MM.1S (cell line): Measurements from ENCODE around the gene ENPP4.
"Not testable (repeated sequence)": the region's sequence is repeated elsewhere in the genome, so short reads cannot be mapped to it uniquely, and the experiment has no call there.

Experiments
- DNase-seq: peaks from one replicate; pipeline ENCODE4 v3.0.0-alpha.2; 2015
- H2AFZ ChIP-seq: fragments of 300-600 bp; sonication (generic); 2 replicates; pipeline ENCODE4 v1.6.0; 2016; ENCODE audit warnings: antibody characterized with exemption, low read length
- H3F3A ChIP-seq: fragments of 300-600 bp; sonication (generic); 2 replicates; pipeline ENCODE4 v1.6.1; 2016; ENCODE audit warnings: mild to moderate bottlenecking, antibody characterized with exemption, low read length, moderate library complexity, mixed read lengths; ENCODE audit not compliant: insufficient read depth
- H3K27ac ChIP-seq: fragments of 300-600 bp; sonication (generic); 2 replicates; pipeline ENCODE4 v1.5.1; 2016; ENCODE audit warnings: mild to moderate bottlenecking, low read length
- H3K27me3 ChIP-seq: fragments of 300-600 bp; sonication (generic); replicated peaks from 2 replicates; pipeline ENCODE4 v1.6.0; 2016; ENCODE audit warnings: low read length; ENCODE audit not compliant: insufficient read depth
- H3K36me3 ChIP-seq: fragments of 300-600 bp; sonication (generic); replicated peaks from 2 replicates; pipeline ENCODE4 v1.6.1; 2016; ENCODE audit warnings: mild to moderate bottlenecking, low read length, mixed read lengths; ENCODE audit not compliant: insufficient read depth
- H3K4me1 ChIP-seq: fragments of 300-600 bp; sonication (generic); 2 replicates; pipeline ENCODE4 v1.6.1; 2016; ENCODE audit warnings: low read length, mixed read lengths
- H3K4me2 ChIP-seq: fragments of 300-600 bp; sonication (generic); 2 replicates; pipeline ENCODE4 v1.6.0; 2016; ENCODE audit warnings: low read depth, low read length
- H3K4me3 ChIP-seq: fragments of 300-600 bp; sonication (generic); 2 replicates; pipeline ENCODE4 v1.5.1; 2016; ENCODE audit warnings: low read length, mixed read lengths
- H3K79me2 ChIP-seq: fragments of 300-600 bp; sonication (generic); 2 replicates; pipeline ENCODE4 v1.6.1; 2016; ENCODE audit warnings: mixed run types, low read length, mixed read lengths
- H3K9ac ChIP-seq: fragments of 300-600 bp; sonication (generic); 2 replicates; pipeline ENCODE4 v1.6.1; 2016; ENCODE audit warnings: low read length, mixed read lengths
- H3K9me2 ChIP-seq: fragments of 300-600 bp; sonication (generic); replicated peaks from 2 replicates; pipeline ENCODE4 v1.6.1; 2016; ENCODE audit warnings: mild to moderate bottlenecking, low read length, mixed read lengths; ENCODE audit not compliant: insufficient read depth
- H3K9me3 ChIP-seq: fragments of 300-600 bp; sonication (generic); replicated peaks from 2 replicates; pipeline ENCODE4 v1.6.1; 2016; ENCODE audit warnings: mild to moderate bottlenecking, low read length, mixed read lengths; ENCODE audit not compliant: insufficient read depth
- H4K20me1 ChIP-seq: fragments of 300-600 bp; sonication (generic); 2 replicates; pipeline ENCODE4 v1.6.1; 2016; ENCODE audit warnings: mild to moderate bottlenecking, low read length, moderate library complexity, mixed read lengths; ENCODE audit not compliant: insufficient read depth
- EZH2 ChIP-seq: fragments of 300-600 bp; sonication (generic); optimal IDR thresholded peaks from 2 replicates; pipeline ENCODE3; 2017; ENCODE audit warnings: low read depth, mild to moderate bottlenecking, antibody characterized with exemption, low read length, mixed read lengths
- EZH2phosphoT487 ChIP-seq: fragments of 300-600 bp; sonication (generic); IDR thresholded peaks from 2 replicates; pipeline ENCODE4 v1.6.1; 2018; ENCODE audit warnings: antibody characterized with exemption, low read length
- TF ChIP-seq, protein P1 (sequence below): fragments of 300-600 bp; sonication (generic); IDR thresholded peaks from 2 replicates; pipeline ENCODE4 v1.5.1; 2016; ENCODE audit warnings: antibody characterized with exemption, low read length, mixed read lengths

ENPP4 gene, protein sequence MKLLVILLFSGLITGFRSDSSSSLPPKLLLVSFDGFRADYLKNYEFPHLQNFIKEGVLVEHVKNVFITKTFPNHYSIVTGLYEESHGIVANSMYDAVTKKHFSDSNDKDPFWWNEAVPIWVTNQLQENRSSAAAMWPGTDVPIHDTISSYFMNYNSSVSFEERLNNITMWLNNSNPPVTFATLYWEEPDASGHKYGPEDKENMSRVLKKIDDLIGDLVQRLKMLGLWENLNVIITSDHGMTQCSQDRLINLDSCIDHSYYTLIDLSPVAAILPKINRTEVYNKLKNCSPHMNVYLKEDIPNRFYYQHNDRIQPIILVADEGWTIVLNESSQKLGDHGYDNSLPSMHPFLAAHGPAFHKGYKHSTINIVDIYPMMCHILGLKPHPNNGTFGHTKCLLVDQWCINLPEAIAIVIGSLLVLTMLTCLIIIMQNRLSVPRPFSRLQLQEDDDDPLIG

DNA sequence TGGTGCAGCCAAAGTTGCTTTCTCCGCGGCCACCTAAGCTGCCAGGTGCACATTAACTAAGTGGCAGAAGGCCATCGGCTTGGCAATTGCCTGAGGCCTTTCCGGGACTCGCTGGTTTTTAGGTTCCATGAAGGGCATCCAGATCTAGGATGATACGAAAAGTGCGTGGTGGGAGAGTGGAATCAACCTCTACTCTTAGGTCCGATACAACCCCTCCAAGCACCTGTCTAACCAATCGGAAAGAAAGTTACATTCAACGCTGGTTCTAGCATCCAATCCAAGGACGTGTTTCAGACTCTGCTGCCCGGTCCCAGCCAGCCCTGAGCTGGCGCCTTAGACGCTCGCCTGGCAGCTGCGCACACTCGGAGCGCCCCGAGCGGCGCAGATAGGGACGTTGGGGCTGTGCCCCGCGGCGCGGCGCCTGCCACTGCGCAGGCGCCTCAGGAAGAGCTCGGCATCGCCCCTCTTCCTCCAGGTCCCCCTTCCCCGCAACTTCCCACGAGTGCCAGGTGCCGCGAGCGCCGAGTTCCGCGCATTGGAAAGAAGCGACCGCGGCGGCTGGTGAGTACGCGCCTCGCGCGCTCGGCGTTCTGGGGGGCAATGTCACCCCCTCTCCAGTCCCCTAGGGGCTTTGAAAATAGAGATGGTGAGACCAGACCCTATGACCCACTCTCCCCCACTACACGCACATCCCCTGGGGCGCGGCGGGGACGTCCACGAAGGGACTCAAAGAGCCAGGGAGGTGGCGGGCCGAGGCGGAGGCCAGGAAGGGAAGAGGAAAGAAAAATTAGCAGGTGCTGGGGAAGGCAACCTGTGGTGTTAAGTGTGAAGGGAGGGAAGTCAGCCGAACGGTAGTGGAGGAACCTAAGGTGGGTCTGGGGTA lies at the start of gene ENPP4:
Gene ENPP4 (plus strand): TSS at position 361 of the 883 bp plus-strand sequence. CDS start 9,595 bp downstream, outside the sequence.
- peak within 1 kb of the TSS; percentile 71 for H3K4me3 ChIP-seq
- H3K27me3 ChIP-seq: no peaks in the 10 kb centered on the region
- H3K9me3 ChIP-seq: no peaks in the 10 kb centered on the region
- no peaks in the 10 kb centered on the region for H4K20me1 ChIP-seq
- H3K79me2 ChIP-seq: peaks cover 3% of the 10 kb centered on the region; the same call in 1 of the 2 replicates
- no peak within 1 kb of the TSS for H3K27ac ChIP-seq
- peak within 1 kb of the TSS; percentile 100 for H2AFZ ChIP-seq
- TF ChIP-seq, protein P1, sequence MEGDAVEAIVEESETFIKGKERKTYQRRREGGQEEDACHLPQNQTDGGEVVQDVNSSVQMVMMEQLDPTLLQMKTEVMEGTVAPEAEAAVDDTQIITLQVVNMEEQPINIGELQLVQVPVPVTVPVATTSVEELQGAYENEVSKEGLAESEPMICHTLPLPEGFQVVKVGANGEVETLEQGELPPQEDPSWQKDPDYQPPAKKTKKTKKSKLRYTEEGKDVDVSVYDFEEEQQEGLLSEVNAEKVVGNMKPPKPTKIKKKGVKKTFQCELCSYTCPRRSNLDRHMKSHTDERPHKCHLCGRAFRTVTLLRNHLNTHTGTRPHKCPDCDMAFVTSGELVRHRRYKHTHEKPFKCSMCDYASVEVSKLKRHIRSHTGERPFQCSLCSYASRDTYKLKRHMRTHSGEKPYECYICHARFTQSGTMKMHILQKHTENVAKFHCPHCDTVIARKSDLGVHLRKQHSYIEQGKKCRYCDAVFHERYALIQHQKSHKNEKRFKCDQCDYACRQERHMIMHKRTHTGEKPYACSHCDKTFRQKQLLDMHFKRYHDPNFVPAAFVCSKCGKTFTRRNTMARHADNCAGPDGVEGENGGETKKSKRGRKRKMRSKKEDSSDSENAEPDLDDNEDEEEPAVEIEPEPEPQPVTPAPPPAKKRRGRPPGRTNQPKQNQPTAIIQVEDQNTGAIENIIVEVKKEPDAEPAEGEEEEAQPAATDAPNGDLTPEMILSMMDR: 0 out of 2 replicates have a peak, but pooled peaks have one; percentile 8
- TF ChIP-seq EZH2: no peak
- peaks cover 7% of the 10 kb centered on the region; the same call in 1 of the 2 replicates for H3K4me1 ChIP-seq
- DNase-seq: peak; percentile 93
- H3K36me3 ChIP-seq: no peaks in the 10 kb centered on the region
- H3K9ac ChIP-seq: peak within 1 kb of the TSS; percentile 77
- H3F3A ChIP-seq: no peaks in the 10 kb centered on the region
- no peaks in the 10 kb centered on the region for H3K9me2 ChIP-seq
- H3K4me2 ChIP-seq: peak within 1 kb of the TSS; percentile 54

DNA sequence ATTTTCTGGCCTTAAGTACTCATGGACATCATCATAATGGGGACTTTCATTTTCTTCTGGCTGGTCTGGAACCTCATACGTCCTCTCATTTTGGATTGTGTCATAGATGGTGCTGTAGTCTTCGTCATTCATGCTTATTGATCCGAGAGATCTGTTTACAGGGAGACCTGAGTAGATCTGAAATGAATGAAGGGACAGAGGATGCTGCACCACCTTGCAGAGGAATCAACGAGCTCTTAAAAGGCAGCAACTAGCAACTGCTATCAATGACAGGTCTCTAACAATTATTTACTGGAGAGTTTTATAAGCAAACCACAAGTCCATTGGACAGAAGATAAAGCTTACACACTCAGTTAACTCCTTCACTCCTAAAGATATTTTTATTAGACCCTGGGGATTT lies 49.7 kb upstream of the ENPP4 start:
- Histone ChIP-seq H3K4me1 (no peaks in the 10 kb centered on the region), H3K36me3 (no peaks in the 10 kb centered on the region), H3K79me2 (no peaks in the 10 kb centered on the region), H2AFZ (no peak overlapping the region), H3K9ac (no peak overlapping the region), H3K9me3 (no peaks in the 10 kb centered on the region), H3F3A (no peaks in the 10 kb centered on the region), H3K4me3 (no peak overlapping the region), H3K4me2 (no peak overlapping the region), H4K20me1 (no peaks in the 10 kb centered on the region), H3K27ac (no peak overlapping the region), H3K27me3 (no peaks in the 10 kb centered on the region), H3K9me2 (no peaks in the 10 kb centered on the region)
- DNase-seq: no peak
- TF ChIP-seq EZH2 (no peak), EZH2phosphoT487 (no peak)
- TF ChIP-seq, protein P1: no peak

DNA sequence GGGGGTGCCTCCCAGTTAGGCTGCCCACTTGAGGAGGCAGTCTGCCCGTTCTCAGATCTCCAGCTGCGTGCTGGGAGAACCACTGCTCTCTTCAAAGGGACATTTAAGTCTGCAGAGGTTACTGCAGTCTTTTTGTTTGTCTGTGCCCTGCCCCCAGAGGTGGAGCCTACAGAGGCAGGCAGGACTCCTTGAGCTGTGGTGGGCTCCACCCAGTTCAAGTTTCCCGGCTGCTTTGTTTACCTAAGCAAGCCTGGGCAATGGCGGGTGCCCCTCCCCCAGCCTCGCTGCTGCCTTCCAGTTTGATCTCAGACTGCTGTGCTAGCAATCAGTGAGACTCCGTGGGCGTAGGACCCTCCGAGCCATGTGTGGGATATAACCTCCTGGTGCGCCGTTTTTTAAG lies 44.1 kb upstream of the ENPP4 start:
- H3K79me2 ChIP-seq, H2AFZ ChIP-seq, H3K4me3 ChIP-seq, H3K9me2 ChIP-seq, H3K4me1 ChIP-seq, H3K36me3 ChIP-seq, H3K9ac ChIP-seq, H3K9me3 ChIP-seq, H3K27ac ChIP-seq, H3K4me2 ChIP-seq, H4K20me1 ChIP-seq, DNase-seq, H3F3A ChIP-seq, H3K27me3 ChIP-seq: not testable (repeated sequence)
